PC-9 (cell line): ENCODE measurements around the gene PXDN.

Experiments
- CTCF ChIP-seq: fragments of 200-600 bp; sonication (generic); conservative IDR thresholded peaks from 2 replicates; pipeline ENCODE4 v1.6.1; 2017; ENCODE audit warnings: mixed run types, antibody characterized with exemption, mild to moderate bottlenecking, moderate library complexity
- EZH2 ChIP-seq: fragments of 200-600 bp; sonication (generic); IDR thresholded peaks from 2 replicates; pipeline ENCODE4 v1.8.0; 2017; ENCODE audit warnings: antibody characterized with exemption, low read depth

GRCh38 chr2:1746174-1747064, 2.1 kb upstream of the PXDN start:
- TF ChIP-seq EZH2 (no peak), CTCF (no peak)
